H7 (cell line): Measurements from ENCODE around the gene AKAP13. TPM values are rescaled to one million over a fixed set of nuclear protein-coding genes. Genes with fewer than 3 reads are reported as not detected.
A peak's percentile ranks its signal among the peaks of the same experiment; 100 is the strongest.

Experiments
- DNase-seq: peaks from one replicate; pipeline ENCODE4 v3.0.0; 2012
- H3K27me3 ChIP-seq: 2 replicates; pipeline ENCODE4 v1.6.0; 2011; ENCODE audit warnings: mild to moderate bottlenecking, low read length; ENCODE audit not compliant: control insufficient read depth, insufficient read depth
- H3K36me3 ChIP-seq: replicated peaks from 2 replicates; pipeline ENCODE4 v1.5.1; 2011; ENCODE audit warnings: low read length; ENCODE audit not compliant: control insufficient read depth, insufficient read depth
- H3K4me3 ChIP-seq: 2 replicates; pipeline ENCODE4 v1.5.1; 2011; ENCODE audit warnings: low read depth, mild to moderate bottlenecking, control low read depth, low read length, moderate library complexity; ENCODE audit not compliant: insufficient read depth
- total RNA-seq: library from RNA; depleted of rRNA; stranded (reverse); fragments of >200 nt; shearing (Covaris generic); gene quantifications from 2 replicates; pipeline ENCODE4 v1.2.3, GENCODE V29; 2014

AKAP13 gene
- total RNA-seq, 1 experiment from 2014 or later: 26.2 TPM

DNA sequence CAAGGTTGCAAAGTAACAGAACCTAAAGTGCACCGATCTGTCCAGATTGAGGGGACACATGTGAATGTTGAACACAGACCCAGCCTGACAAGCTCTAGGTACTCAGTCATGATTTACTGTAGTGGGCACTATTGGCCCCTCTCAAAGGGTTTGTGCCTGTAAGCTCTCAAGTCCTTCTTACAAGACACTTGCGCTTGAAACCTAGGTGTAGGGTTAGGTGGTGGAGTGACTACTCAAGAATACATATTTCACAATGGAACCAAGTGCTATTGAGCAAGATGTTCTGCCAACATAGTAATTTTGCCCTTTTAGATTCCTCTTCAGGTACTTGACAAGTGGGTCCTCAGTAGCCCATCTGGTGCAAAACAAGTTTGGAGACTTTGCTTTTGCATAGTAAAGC is 169.9 kb downstream of the AKAP13 start:
- Histone ChIP-seq H3K4me3 (no peak overlapping the region), H3K36me3 (no peaks in the 10 kb centered on the region), H3K27me3 (no peaks in the 10 kb centered on the region)
- DNase-seq: no peak

- no peak overlapping the region for H3K4me3 ChIP-seq
- no peaks in the 10 kb centered on the region for H3K27me3 ChIP-seq
- no peaks in the 10 kb centered on the region for H3K36me3 ChIP-seq
- DNase-seq: no peak
Observed at GRCh38 chr15:85551221-85551832, 170.9 kb downstream of the AKAP13 start.

- no peaks in the 10 kb centered on the region for H3K36me3 ChIP-seq
Observed at GRCh38 chr15:85554852-85555521, 174.6 kb downstream of the AKAP13 start.

DNA sequence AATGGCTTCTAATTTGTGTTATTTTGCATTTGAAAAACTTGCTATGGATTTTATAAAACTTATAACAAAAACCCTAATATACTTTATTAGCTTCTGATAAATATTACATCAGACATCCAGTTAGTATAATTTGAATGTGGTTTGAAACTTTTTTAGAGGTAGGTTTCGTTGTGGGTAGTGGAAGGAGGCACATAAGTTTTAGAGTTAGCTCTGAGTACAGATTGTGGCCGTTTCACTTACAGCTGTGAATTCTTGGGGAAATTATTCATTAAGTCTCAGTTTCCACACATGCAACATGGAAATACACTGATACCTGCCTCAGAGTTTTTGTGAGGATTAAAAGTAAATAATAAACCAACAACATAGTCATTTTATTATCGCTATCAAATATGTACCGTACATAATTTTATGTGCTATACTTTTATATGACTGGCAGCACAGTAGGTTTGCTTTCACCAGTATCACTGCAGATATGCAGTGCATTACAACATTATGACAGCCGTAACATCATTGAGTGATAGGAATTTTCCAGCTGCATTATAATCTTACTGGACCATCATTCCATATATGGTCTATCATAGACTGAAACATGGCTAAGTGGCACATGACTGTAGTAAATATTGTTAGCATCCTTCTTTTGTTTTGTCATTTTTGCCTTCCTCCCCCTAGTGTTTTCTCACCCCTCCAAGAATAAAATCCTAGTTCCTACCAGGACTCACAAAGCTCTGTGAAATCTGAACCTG is 175.6 kb downstream of the AKAP13 start:
- Histone ChIP-seq H3K27me3 (no peaks in the 10 kb centered on the region), H3K4me3 (no peak overlapping the region), H3K36me3 (no peaks in the 10 kb centered on the region)
- no peak for DNase-seq

More at GRCh38 chr15:85554852-85555521, 174.6 kb downstream of the AKAP13 start:
- no peaks in the 10 kb centered on the region for H3K27me3 ChIP-seq
- H3K4me3 ChIP-seq: no peak overlapping the region
- no peak for DNase-seq

DNA sequence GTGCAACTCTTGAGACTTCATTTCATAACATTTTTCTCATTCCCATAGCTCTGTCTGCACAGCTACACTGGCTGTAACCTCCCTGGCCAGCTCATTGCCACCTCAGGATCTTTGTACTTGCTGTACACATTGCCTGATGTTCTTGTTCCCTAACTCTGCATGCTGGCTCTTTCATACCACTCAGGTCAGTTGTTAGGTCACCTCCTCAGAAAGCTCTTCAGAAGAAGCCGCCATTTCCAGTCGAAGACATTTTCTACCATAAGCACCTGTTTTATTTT is 176.2 kb downstream of the AKAP13 start:
- Histone ChIP-seq H3K27me3 (no peaks in the 10 kb centered on the region), H3K36me3 (no peaks in the 10 kb centered on the region), H3K4me3 (no peak overlapping the region)
- no peak for DNase-seq

GRCh38 chr15:85557385-85557784 is 177.0 kb downstream of the AKAP13 start:
- DNase-seq: no peak
- no peaks in the 10 kb centered on the region for H3K36me3 ChIP-seq
- no peaks in the 10 kb centered on the region for H3K27me3 ChIP-seq
- H3K4me3 ChIP-seq: no peak overlapping the region

DNA sequence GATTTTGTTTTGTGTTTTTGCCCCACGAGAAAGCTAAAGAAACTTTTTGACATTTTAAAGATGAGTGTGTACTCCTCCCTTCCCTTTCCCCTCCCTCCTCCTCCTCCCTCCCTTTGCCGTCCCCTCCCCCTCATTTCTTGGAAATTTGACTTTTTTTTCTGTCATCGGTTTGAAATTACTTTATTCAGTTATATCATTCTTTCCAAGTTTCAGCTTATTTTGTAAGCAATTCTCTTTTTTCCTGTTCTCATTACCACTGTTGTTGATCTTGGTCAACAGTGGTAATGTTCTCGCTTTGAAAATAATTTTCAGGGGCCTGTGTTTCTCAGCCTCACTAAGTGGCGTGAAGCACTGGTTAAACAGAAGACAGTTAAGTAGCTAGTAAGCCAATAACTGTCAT is 178.4 kb downstream of the AKAP13 start:
- Histone ChIP-seq H3K27me3 (no peaks in the 10 kb centered on the region), H3K36me3 (no peaks in the 10 kb centered on the region), H3K4me3 (no peak overlapping the region)
- no peak for DNase-seq

DNA sequence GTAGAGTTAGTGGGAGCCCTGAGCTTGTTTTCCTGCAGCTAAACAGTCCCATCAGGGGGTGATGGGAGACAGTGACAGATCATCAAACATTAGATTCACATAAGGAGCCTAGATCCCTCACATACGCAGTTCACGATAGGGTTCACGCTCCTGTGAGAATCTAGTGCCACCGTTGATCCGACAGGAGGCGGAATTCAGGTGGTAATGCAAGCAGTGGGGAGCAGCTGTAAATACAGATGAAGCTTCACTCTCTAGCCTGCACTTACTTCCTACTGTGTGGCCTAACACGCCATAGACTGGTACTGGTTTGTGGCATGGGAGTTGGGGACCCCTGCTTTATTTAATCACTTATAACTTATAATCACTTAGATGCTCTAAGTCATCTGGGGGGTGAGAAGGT is 179.1 kb downstream of the AKAP13 start:
- no peaks in the 10 kb centered on the region for H3K36me3 ChIP-seq
- no peaks in the 10 kb centered on the region for H3K27me3 ChIP-seq
- peak; percentile 26 for DNase-seq
- no peak overlapping the region for H3K4me3 ChIP-seq

DNA sequence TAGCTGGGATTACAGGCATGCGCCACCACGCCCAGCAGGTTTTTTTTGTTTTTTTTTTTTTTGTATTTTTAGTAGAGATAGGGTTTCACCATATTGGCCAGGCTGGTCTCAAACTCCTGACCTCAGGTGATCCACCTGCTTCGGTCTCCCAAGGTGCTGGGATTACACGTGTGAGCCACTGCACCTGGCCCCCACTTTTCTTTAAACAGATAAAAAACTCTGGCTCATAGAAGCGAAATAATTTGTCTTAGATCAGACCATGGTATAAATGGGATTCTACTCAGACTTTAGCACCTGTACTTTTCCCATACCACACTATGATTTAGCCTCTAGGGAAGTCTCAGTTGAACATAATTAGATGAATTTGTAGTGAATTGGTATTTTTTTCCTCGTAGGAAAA is 182.4 kb downstream of the AKAP13 start:
- no peak for DNase-seq
- no peak overlapping the region for H3K4me3 ChIP-seq
- no peaks in the 10 kb centered on the region for H3K36me3 ChIP-seq
- H3K27me3 ChIP-seq: no peaks in the 10 kb centered on the region

- H3K27me3 ChIP-seq: no peaks in the 10 kb centered on the region
- peak; percentile 46 for DNase-seq
Observed at GRCh38 chr15:85563328-85563727, 182.9 kb downstream of the AKAP13 start.

GRCh38 chr15:85563731-85564130 is 183.3 kb downstream of the AKAP13 start:
- no peaks in the 10 kb centered on the region for H3K27me3 ChIP-seq
- no peaks in the 10 kb centered on the region for H3K36me3 ChIP-seq
- no peak for DNase-seq
- H3K4me3 ChIP-seq: no peak overlapping the region

More at GRCh38 chr15:85563328-85563727, 182.9 kb downstream of the AKAP13 start:
- Histone ChIP-seq H3K36me3 (no peaks in the 10 kb centered on the region), H3K4me3 (no peak overlapping the region)

- no peak overlapping the region for H3K4me3 ChIP-seq
- no peaks in the 10 kb centered on the region for H3K36me3 ChIP-seq
- no peak for DNase-seq
- no peaks in the 10 kb centered on the region for H3K27me3 ChIP-seq
Observed at GRCh38 chr15:85564686-85565085, 184.3 kb downstream of the AKAP13 start.

DNA sequence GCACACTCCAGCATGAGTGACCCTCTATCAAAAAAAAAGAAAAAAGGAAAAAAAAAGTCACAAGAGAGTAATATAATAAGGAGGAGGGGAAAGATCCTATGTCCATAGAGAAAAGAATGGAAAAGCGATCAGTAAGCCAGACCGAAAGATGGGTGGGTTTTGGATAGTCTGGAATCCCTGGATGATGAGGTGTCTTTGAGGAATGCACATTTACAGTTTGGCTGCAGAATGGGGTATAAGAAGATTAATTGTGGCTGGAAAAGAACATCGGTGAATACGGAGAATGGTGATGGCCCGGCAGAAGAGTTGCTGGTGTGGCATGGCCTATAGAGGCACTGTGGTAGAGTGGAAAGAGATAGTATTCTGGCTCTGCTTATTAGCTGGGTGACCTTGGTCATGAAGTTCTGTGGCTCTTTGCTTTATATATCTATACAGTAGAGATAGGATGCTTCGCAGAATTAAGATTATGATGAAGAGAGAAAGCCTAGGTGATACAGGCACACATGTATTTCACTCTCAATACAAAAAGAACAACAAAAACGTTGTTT is 187.9 kb downstream of the AKAP13 start:
- H3K27me3 ChIP-seq: no peaks in the 10 kb centered on the region
- DNase-seq: no peak
- H3K36me3 ChIP-seq: no peaks in the 10 kb centered on the region
- H3K4me3 ChIP-seq: no peak overlapping the region

- no peaks in the 10 kb centered on the region for H3K36me3 ChIP-seq
- no peak for DNase-seq
- no peaks in the 10 kb centered on the region for H3K27me3 ChIP-seq
- no peak overlapping the region for H3K4me3 ChIP-seq
Observed at GRCh38 chr15:85570336-85570735, 189.9 kb downstream of the AKAP13 start.

GRCh38 chr15:85571780-85572179 is 191.4 kb downstream of the AKAP13 start:
- Histone ChIP-seq H3K4me3 (no peak overlapping the region), H3K36me3 (no peaks in the 10 kb centered on the region), H3K27me3 (no peaks in the 10 kb centered on the region)
- peak; percentile 22 for DNase-seq
